Astrocyte (in vitro differentiated cells and primary cell): ENCODE results near the gene ATOSA. TPM values are rescaled to one million over a fixed set of nuclear protein-coding genes. Genes with fewer than 3 reads are reported as not detected.

Experiments used
- DNase-seq: peaks from one replicate; pipeline ENCODE4 v3.0.0-alpha.2; 2010; ENCODE audit warnings: low read depth
- FAIRE-seq: peaks from 2 replicates; lab custom pipeline; 2011; peaks lifted over from hg19 to GRCh38; lab: Jason Lieb, UNC
- H2AFZ ChIP-seq: 2 replicates; pipeline ENCODE4 v1.6.0; 2012; ENCODE audit warnings: low read depth, low read length, inconsistent platforms
- H3K27ac ChIP-seq: 2 replicates; pipeline ENCODE4 v1.5.1; 2011; ENCODE audit warnings: low read depth, low read length, inconsistent platforms
- H3K27me3 ChIP-seq: 2 replicates; pipeline ENCODE4 v1.6.0; 2011; ENCODE audit warnings: low read length, inconsistent platforms; ENCODE audit not compliant: insufficient read depth
- H3K36me3 ChIP-seq: 2 replicates; pipeline ENCODE4 v1.5.1; 2011; ENCODE audit warnings: low read length, inconsistent platforms; ENCODE audit not compliant: insufficient read depth
- H3K4me1 ChIP-seq: 2 replicates; pipeline ENCODE4 v1.5.1; 2011; ENCODE audit warnings: low read length, inconsistent platforms; ENCODE audit not compliant: insufficient read depth
- H3K4me2 ChIP-seq: 2 replicates; pipeline ENCODE4 v1.6.0; 2012; ENCODE audit warnings: low read length, inconsistent platforms
- H3K4me3 ChIP-seq: 2 replicates; pipeline ENCODE4 v1.5.1; 2011; ENCODE audit warnings: low read depth, mild to moderate bottlenecking, low read length, inconsistent platforms; ENCODE audit not compliant: insufficient read depth
- H3K79me2 ChIP-seq: 2 replicates; pipeline ENCODE4 v1.6.0; 2012; ENCODE audit warnings: mild to moderate bottlenecking, low read length, inconsistent platforms; ENCODE audit not compliant: insufficient read depth
- H3K9ac ChIP-seq: 2 replicates; pipeline ENCODE4 v1.6.0; 2012; ENCODE audit warnings: mild to moderate bottlenecking, low read length, inconsistent platforms
- H3K9me3 ChIP-seq: 2 replicates; pipeline ENCODE4 v1.5.1; 2012; ENCODE audit warnings: low read depth, mild to moderate bottlenecking, low read length, inconsistent platforms; ENCODE audit not compliant: insufficient read depth
- H4K20me1 ChIP-seq: 2 replicates; pipeline ENCODE4 v1.6.0; 2012; ENCODE audit warnings: low read length, inconsistent platforms; ENCODE audit not compliant: insufficient read depth
- H3K27ac Mint-ChIP-seq: one replicate; pipeline ENCODE4 v1.8.0; 2021; ENCODE audit warnings: mild to moderate bottlenecking, mixed read lengths; ENCODE audit not compliant: unreplicated experiment
- H3K27me3 Mint-ChIP-seq: one replicate; pipeline ENCODE4 v1.8.0; 2021; ENCODE audit warnings: low read depth, mixed read lengths; ENCODE audit not compliant: unreplicated experiment
- H3K36me3 Mint-ChIP-seq: one replicate; pipeline ENCODE4 v1.8.0; 2021; ENCODE audit warnings: low read depth, mixed read lengths; ENCODE audit not compliant: unreplicated experiment
- H3K4me1 Mint-ChIP-seq: one replicate; pipeline ENCODE4 v1.8.0; 2021; ENCODE audit warnings: low read depth, mixed read lengths; ENCODE audit not compliant: unreplicated experiment
- H3K4me3 Mint-ChIP-seq: one replicate; pipeline ENCODE4 v1.8.0; 2021; ENCODE audit warnings: mild to moderate bottlenecking, moderate library complexity, mixed read lengths; ENCODE audit not compliant: unreplicated experiment
- H3K9me3 Mint-ChIP-seq: one replicate; pipeline ENCODE4 v1.8.0; 2021; ENCODE audit warnings: mild to moderate bottlenecking, mixed read lengths; ENCODE audit not compliant: unreplicated experiment
- CTCF ChIP-seq: IDR thresholded peaks from 2 replicates; pipeline ENCODE4 v1.5.1; 2011; ENCODE audit warnings: low read depth, mild to moderate bottlenecking, inconsistent platforms, low read length, moderate library complexity; ENCODE audit not compliant: insufficient read depth
- EZH2 ChIP-seq: IDR thresholded peaks from 2 replicates; pipeline ENCODE4 v1.6.1; 2012; ENCODE audit warnings: mild to moderate bottlenecking, low read length, inconsistent platforms; ENCODE audit not compliant: insufficient read depth
- total RNA-seq: library from RNA; stranded (reverse); gene quantifications from 2 replicates; pipeline ENCODE4 v1.2.1, GENCODE V29; 2021

ATOSA gene
- total RNA-seq, 1 donor from 2014 or later = 33.8 TPM

DNA sequence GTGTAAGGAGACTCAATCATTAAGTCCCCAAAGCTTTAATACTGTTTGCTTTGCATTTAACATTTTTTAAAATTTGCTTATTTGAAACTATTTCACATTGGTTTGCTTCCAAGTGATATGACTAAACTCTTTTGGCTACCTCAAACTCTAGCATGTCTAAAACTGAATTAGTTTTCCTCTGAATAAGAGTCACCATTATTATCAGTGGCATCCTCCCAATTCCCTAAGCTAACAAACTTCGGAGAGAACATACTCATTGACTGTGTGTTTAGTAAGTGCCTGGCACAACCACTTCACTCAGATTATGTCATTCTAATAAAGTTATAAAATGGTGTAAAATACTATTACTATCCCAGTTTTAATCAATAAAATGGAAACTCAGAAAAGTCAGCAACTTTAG lies 21.9 kb downstream of the ATOSA start:
- H3K4me3 Mint-ChIP-seq = no peak overlapping the region
- Histone ChIP-seq H3K27me3 (no peaks in the 10 kb centered on the region), H3K9ac (peak overlapping the region; percentile 32), H3K4me3 (no peak overlapping the region), H3K4me1 (peaks cover 27% of the 10 kb centered on the region), H3K9me3 (no peaks in the 10 kb centered on the region), H3K36me3 (no peaks in the 10 kb centered on the region), H3K79me2 (peaks cover 4% of the 10 kb centered on the region), H2AFZ (no peak overlapping the region), H3K4me2 (peak overlapping the region; percentile 60), H4K20me1 (no peaks in the 10 kb centered on the region), H3K27ac (peak overlapping the region; percentile 68)
- H3K27ac Mint-ChIP-seq = no peak overlapping the region
- FAIRE-seq = peak; percentile 62
- peaks cover 24% of the 10 kb centered on the region for H3K4me1 Mint-ChIP-seq
- no peaks in the 10 kb centered on the region for H3K27me3 Mint-ChIP-seq
- no peak for TF ChIP-seq CTCF
- no peak for TF ChIP-seq EZH2
- peaks cover 10% of the 10 kb centered on the region for H3K36me3 Mint-ChIP-seq
- peak; percentile 92 for DNase-seq
- no peaks in the 10 kb centered on the region for H3K9me3 Mint-ChIP-seq

- H3K36me3 ChIP-seq = no peaks in the 10 kb centered on the region
- H3K4me3 ChIP-seq = no peak overlapping the region
- no peaks in the 10 kb centered on the region for H3K27me3 ChIP-seq
- no peaks in the 10 kb centered on the region for H3K9me3 ChIP-seq
- no peaks in the 10 kb centered on the region for H3K27me3 Mint-ChIP-seq
- H3K79me2 ChIP-seq = peaks cover 4% of the 10 kb centered on the region
- H2AFZ ChIP-seq = no peak overlapping the region
- H3K4me1 ChIP-seq = peaks cover 36% of the 10 kb centered on the region
- no peak overlapping the region for H3K27ac Mint-ChIP-seq
- H3K9me3 Mint-ChIP-seq = no peaks in the 10 kb centered on the region
- no peak overlapping the region for H3K27ac ChIP-seq
- TF ChIP-seq CTCF (no peak), EZH2 (no peak)
- H3K9ac ChIP-seq = no peak overlapping the region
- FAIRE-seq (no peak), DNase-seq (no peak)
- no peaks in the 10 kb centered on the region for H4K20me1 ChIP-seq
- no peak overlapping the region for H3K4me3 Mint-ChIP-seq
- peaks cover 7% of the 10 kb centered on the region for H3K36me3 Mint-ChIP-seq
- H3K4me2 ChIP-seq = no peak overlapping the region
- H3K4me1 Mint-ChIP-seq = peaks cover 25% of the 10 kb centered on the region
Measured at GRCh38 chr15:52656412-52656811, 22.8 kb downstream of the ATOSA start.

GRCh38 chr15:52653431-52653964 lies 25.7 kb downstream of the ATOSA start:
- Histone ChIP-seq H4K20me1 (no peaks in the 10 kb centered on the region), H2AFZ (no peak overlapping the region), H3K4me1 (peaks cover 37% of the 10 kb centered on the region), H3K27ac (peak overlapping the region; percentile 94), H3K27me3 (no peaks in the 10 kb centered on the region), H3K9me3 (no peaks in the 10 kb centered on the region), H3K79me2 (peaks cover 4% of the 10 kb centered on the region), H3K9ac (peak overlapping the region; percentile 83), H3K4me2 (peak overlapping the region; percentile 85), H3K36me3 (no peaks in the 10 kb centered on the region), H3K4me3 (peak overlapping the region; percentile 17)
- peak; percentile 93 for DNase-seq
- peak; percentile 49 for FAIRE-seq
- peak overlapping the region; percentile 99 for H3K27ac Mint-ChIP-seq
- TF ChIP-seq EZH2 (no peak), CTCF (no peak)
- H3K4me1 Mint-ChIP-seq = peaks cover 33% of the 10 kb centered on the region
- H3K36me3 Mint-ChIP-seq = peaks cover 5% of the 10 kb centered on the region
- H3K4me3 Mint-ChIP-seq = peak overlapping the region; percentile 41
- no peaks in the 10 kb centered on the region for H3K9me3 Mint-ChIP-seq
- no peaks in the 10 kb centered on the region for H3K27me3 Mint-ChIP-seq
